Esophagus squamous epithelium (tissue), 4 donors: ENCODE results near the gene BACH2.

Source experiments
- CTCF ChIP-seq, 6 experiments: fragments of 450-650 bp in 4 of 6; fragments of 200-600 bp in 2 of 6; sonication (generic) in 2 of 6; IDR thresholded peaks; one replicate each; pipeline ENCODE4 v1.5.1; 2016 to 2019; ENCODE audit warnings: antibody characterized with exemption in 6 of 6, mild to moderate bottlenecking in 4 of 6, moderate library complexity in 4 of 6
- POLR2A ChIP-seq, 4 donors: fragments of 450-650 bp; IDR thresholded peaks; one replicate each; pipeline ENCODE4 v1.6.1; 2017; ENCODE audit warnings: antibody characterized with exemption in 4 of 4, mild to moderate bottlenecking in 4 of 4, moderate library complexity in 3 of 4

- TF ChIP-seq CTCF (IDR thresholded peaks at IDR 0.05) (no peak), POLR2A (IDR thresholded peaks at IDR 0.05) (no peak)
Measured at GRCh38 chr6:89952686-89953085, 344.0 kb downstream of the BACH2 start.
